ES-I3 (cell line): ENCODE results near the gene DENND4A.

Source experiments
- H3K36me3 ChIP-seq: 2 replicates; pipeline ENCODE4 v1.6.1; 2013; ENCODE audit warnings: mild to moderate bottlenecking, low read length, control low read depth, moderate library complexity; ENCODE audit not compliant: insufficient read depth
- H3K4me1 ChIP-seq: 2 replicates; pipeline ENCODE4 v1.6.1; 2013; ENCODE audit warnings: mild to moderate bottlenecking, control low read depth, low read length; ENCODE audit not compliant: insufficient read depth
- H3K9ac ChIP-seq: 2 replicates; pipeline ENCODE4 v1.6.1; 2013; ENCODE audit warnings: low read depth, mild to moderate bottlenecking, low read length, moderate library complexity
- H3K9me3 ChIP-seq: 2 replicates; pipeline ENCODE4 v1.6.1; 2013; ENCODE audit warnings: mild to moderate bottlenecking, low read length, moderate library complexity; ENCODE audit not compliant: control insufficient read depth, insufficient read depth

Gene DENND4A

DNA sequence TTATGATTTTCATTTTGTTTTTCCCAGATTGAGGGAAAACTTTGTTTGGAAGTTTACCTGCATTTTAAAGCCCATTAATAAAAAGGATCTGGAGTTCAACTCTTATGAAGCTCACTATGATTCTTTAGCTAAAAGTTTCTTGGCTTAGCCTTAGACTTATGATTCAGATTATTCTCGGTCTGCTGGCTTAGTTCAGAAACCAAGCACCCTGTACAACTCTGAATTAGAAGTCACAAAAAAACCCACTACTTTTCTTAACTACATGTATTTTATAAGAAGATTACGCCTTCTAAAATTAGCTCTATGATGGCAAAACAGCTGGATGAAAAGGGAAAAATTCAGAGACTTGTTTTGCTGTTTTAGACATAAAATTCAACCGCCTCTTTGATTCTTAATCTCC lies 14.3 kb upstream of the DENND4A start:
- no peaks in the 10 kb centered on the region for H3K9me3 ChIP-seq
- H3K9ac ChIP-seq, result no peak overlapping the region
- H3K4me1 ChIP-seq, result peaks cover 3% of the 10 kb centered on the region
- H3K36me3 ChIP-seq, result no peaks in the 10 kb centered on the region

DNA sequence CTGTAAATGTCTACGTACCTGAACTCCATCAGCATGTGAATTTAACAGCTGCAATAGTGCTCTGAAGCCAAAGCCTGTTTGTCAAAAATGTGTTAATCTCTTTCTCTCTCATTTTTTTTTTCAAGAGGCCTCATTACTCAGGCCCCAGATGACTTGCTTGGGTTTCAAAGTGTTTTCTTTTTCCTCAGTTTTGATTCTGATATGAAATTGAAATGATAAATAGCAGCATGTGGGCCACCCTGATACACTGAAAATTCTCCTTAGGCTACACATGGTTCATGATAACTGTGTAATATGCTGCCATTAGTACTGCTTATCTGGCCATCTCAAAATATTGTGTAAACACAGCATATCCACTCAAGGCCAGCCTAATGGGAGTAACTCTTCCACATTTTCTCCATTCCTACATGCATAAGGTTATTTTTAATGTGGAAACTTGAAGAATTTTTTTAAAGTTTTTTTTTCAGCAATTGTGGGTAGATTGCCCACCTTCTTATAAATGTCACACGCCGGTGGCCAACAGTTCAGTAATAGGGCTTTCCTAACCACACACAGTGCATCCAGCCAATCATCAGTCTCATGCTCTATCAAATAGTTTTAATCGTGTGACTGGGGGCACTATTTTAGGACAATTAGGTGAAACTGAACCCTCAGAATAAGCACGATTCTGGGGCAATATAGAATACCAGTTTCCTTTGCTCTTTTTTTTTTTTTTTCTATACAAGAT lies 13.1 kb upstream of the DENND4A start:
- no peaks in the 10 kb centered on the region for H3K9me3 ChIP-seq
- H3K9ac ChIP-seq, result no peak overlapping the region
- no peaks in the 10 kb centered on the region for H3K36me3 ChIP-seq
- peaks cover 6% of the 10 kb centered on the region for H3K4me1 ChIP-seq

DNA sequence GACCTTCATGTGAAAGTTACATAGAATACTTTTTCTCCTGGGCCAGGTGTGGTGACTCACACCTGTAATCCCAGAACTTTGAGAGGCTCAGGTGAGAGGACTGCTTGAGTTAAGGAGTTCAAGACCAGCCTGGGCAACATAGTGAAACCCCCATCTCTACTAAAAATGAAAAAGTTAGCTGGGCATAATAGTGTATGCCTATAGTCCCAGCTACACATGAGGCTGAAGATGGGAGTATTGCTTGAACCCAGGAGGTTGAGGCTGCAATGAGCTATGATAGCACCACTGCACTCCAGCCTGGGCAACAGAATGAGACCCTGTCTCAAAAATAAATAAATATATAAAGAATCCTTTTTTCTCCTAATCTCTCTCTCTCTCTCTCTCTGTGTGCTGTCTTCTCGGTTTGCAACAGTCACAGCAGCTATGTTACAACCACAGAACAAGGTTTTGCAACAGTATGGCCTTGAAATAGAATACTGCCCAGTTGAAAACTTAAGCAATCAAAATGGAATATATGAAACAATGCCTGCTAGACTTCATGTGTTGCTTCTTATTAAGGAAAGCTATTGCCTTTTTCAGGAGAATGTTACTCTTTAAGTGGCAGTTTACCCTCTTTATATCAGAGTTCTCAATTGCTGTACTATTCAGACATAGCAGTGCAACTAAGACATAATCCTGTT lies 12.3 kb upstream of the DENND4A start:
- H3K4me1 ChIP-seq, result peaks cover 6% of the 10 kb centered on the region
- no peaks in the 10 kb centered on the region for H3K9me3 ChIP-seq
- no peak overlapping the region for H3K9ac ChIP-seq
- H3K36me3 ChIP-seq, result no peaks in the 10 kb centered on the region

DNA sequence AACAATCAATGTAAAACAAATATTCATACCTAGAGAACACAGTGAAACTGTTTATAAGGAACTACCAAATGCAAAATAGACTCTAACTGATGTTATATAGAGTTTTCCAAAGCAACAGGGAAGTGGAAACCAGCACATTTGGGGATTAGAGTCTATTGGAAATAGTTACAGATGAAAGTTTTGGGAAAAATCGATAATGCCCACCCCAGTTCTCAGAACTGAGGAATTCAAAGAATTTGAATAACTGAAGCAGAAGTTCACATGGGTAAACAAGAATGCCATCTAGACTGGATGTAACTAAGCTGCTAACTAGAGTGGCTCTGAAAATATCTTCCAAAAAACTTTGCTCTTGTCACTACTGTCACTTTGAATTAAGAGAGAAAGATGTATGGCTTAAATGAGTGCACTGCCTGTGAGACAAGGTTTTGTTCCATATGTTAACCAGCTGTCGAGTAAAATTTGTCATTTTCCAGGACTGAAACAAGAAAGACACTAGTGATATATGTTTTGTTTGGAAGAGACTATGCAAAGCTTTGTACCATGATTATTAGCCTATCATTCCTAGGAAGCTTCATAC lies 9.2 kb upstream of the DENND4A start:
- H3K9me3 ChIP-seq, result no peaks in the 10 kb centered on the region
- no peaks in the 10 kb centered on the region for H3K36me3 ChIP-seq
- H3K4me1 ChIP-seq, result peaks cover 13% of the 10 kb centered on the region
- H3K9ac ChIP-seq, result no peak overlapping the region

DNA sequence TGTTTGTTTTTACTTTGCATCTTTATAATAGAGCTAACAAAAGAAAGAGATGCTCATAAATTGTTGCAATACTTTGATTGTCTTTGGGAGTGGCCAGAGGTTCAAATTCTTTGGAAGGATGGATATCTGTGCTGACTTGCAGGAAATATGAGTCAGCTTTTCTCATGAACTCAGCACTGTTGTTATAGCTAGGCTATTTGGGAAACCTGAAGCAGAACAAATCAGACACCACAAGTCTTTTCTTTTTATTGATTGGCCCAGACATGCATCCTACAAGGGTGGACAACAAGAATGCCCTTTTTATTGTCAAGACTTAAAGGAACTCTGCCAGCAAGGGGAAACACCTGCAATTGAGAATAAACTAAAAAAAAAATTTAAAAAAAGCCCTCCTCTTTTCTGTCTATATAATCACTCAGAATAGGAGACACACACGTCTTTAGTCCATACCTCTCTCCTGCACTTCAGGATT lies 4.6 kb upstream of the DENND4A start:
- no peaks in the 10 kb centered on the region for H3K9me3 ChIP-seq
- H3K9ac ChIP-seq, result no peak overlapping the region
- no peaks in the 10 kb centered on the region for H3K36me3 ChIP-seq
- H3K4me1 ChIP-seq, result peaks cover 17% of the 10 kb centered on the region

DNA sequence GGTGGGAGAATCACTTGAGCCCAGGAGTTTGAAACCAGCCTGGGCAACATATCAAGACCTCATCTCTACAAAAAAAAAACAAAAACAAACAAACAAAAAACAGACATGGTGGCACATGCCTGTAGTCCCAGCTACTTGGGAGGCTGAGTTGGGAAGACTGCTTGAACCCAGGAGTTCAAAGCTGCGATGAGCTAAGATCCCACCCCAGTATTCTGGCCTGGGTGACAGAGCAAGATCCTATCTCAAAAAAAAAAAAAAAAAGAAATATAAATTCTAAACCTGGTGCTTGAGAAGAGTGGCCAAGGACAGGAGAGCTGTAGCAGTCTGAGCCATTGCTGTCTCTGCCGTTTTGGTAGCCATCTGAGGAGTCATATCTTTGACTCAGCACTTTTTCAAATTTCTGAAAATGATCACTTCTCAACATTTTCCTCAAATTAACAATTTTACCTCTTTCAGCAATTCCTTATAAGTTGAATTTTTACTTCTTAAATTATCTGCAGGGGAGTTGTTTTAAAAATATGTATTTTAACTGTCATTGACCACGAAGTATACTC lies 3.6 kb upstream of the DENND4A start:
- Histone ChIP-seq H3K36me3 (no peaks in the 10 kb centered on the region), H3K9me3 (no peaks in the 10 kb centered on the region), H3K9ac (no peak overlapping the region), H3K4me1 (peaks cover 11% of the 10 kb centered on the region; the same call in 1 of the 2 replicates)

DNA sequence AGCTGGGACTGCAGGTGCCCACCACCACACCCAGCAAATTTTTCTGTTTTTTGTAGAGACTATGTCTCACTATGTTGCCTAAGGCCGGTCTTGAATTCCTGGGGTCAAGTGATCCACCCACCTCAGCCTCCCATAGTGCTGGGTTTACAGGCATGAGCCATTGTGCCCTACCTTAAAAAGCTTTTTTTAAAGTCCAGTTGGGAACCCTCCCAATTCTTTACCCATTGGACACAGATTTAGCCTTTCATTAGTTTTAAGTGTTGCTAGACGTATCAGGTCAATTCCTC lies 1.7 kb upstream of the DENND4A start:
- Histone ChIP-seq H3K9me3 (no peaks in the 10 kb centered on the region), H3K4me1 (peaks cover 11% of the 10 kb centered on the region; the same call in 1 of the 2 replicates), H3K36me3 (no peaks in the 10 kb centered on the region), H3K9ac (no peak overlapping the region)

DNA sequence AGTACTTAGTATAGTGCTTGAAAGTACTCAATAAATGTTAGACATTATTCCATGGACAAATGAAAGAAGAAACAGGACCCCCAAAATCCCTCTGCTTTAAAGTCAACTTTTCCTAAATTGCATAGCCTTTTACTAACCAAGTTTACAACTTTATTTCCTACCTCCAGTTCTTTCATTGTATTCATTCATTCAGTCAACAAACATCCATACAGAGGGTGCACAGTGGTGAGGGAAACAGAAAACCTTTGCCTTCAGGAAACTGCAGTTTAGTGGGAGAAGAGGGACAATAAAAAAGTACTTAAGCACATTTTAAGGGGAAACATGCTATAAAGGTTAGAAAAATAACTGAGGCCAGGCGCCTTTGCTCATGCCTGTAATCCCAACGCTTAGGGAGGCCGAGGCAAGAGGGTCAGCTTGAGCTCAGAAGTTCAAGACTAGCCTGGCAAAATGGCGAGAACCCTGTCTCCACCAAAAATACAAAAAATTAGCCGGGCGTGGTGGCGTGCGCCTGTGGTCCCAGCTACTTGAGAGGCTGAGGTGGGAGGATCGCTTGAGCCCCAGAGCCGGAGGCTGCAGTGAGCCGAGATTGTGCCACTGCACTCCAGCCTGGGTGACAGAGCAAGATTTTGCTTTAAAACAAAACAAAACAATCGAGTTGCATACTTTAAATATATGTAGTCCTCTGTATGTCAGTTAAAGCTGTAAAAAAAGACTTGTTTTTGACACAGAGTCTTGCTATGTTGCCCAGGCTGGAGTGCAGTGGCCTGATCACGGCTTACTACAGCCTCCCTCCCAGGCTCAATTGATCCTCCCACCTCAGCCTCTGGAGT lies 1.1 kb upstream of the DENND4A start:
- Histone ChIP-seq H3K36me3 (no peaks in the 10 kb centered on the region), H3K9ac (peak overlapping the region; percentile 77; the same call in 1 of the 2 replicates), H3K4me1 (peaks cover 11% of the 10 kb centered on the region; the same call in 1 of the 2 replicates), H3K9me3 (no peaks in the 10 kb centered on the region)

DNA sequence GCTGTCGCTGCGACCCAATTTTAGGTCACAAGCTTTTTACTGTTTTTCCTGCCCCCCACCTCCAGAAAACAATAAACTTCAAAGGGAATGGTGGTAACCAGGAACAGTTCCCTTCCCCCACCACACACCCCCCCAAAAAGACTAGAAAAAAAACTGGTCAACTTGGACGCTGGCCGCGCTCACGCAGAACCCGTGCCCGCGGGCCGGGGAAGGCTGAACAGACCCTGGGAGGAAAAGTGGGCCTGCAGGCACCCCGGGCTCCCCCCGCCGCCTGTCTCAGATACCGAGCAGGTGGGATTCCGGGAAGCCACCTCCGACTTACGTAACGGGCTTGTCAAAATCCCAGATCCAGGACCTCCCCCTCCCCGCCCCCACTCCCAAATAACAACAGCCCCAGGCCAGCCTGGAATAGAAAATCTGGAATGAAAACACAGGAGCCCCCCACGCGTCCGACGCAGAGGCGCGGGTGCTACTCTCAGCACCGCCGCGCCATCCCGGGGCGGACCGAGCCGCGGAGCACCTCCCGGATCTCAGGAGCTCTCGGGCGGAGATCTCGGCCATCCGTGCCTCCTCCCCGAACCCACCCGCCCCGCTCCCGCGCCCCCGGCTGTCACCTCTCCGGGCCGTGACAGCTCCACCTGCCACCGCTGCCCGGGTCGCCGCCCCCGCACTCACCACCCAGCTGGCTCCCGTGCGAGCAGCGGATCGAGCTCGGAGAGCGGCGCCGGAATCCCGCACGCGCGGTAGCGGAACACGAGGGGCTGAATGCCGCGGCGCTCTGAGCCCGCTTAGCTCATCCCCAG lies 557 bp downstream of the DENND4A start:
- Histone ChIP-seq H3K9me3 (no peaks in the 10 kb centered on the region), H3K36me3 (no peaks in the 10 kb centered on the region), H3K9ac (peak overlapping the region; percentile 75; the same call in 1 of the 2 replicates), H3K4me1 (peaks cover 7% of the 10 kb centered on the region; the same call in 1 of the 2 replicates)

DNA sequence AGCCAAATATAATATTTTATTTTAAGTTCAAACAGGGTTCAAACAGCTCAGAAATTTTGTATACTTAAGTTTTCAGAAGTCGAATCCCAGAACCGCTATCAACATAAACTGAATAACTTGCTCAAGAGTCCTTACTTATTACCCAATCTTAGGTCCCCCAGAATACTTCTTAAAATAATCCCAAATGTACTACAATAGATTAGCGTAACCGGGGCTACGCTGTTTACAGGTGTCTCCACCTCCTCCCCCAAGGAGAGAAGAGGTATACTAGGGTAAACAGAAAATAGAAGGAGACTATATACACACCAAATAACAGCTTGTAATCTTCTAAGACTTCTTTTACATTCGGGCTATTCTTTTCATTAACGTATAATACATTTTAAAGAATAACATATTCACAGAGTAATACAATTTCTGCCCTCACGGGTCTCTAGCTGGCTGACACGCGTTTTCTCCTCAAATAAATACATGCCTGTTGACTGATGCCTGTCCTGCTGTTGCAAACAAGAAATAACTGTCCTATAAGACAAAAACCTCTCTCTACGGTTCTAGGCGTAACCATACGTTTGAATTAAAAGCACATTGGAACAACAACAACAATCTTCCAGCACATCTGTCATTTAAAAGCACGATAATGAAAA lies 1.3 kb downstream of the DENND4A start:
- Histone ChIP-seq H3K4me1 (no peaks in the 10 kb centered on the region), H3K9me3 (no peaks in the 10 kb centered on the region), H3K9ac (peak overlapping the region; percentile 75; the same call in 1 of the 2 replicates), H3K36me3 (no peaks in the 10 kb centered on the region)

DNA sequence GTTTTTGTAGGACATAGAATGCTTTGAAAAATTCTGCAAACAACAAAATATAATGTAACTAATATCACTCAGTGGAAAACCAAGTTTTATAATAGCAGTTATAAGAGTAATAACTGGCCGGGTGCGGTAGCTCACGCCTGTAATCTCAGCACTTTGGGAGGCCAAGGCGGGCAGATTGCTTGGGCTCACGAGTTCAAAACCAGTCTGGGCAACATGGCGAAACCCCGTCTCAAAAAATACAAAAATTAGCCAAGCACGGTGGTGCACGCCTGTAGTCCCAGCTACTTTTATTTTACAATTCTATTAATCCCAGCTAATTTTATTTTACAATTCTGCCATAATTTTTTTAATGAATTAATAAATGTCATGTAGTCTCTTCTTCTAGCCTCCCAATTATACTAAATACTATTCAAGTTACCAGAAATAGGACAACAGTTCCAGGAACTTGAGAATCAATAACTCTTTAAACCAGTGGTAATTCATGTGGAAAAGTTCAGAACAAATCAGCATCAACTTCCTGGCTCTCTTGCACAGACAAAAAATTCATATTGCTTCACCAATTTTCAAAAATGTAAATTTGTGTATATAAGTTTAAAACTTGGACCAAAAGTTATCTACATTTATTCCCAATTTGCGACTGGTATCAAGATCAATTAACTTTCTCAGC lies 2.2 kb downstream of the DENND4A start:
- H3K9ac ChIP-seq, result no peak overlapping the region
- H3K4me1 ChIP-seq, result no peaks in the 10 kb centered on the region

DNA sequence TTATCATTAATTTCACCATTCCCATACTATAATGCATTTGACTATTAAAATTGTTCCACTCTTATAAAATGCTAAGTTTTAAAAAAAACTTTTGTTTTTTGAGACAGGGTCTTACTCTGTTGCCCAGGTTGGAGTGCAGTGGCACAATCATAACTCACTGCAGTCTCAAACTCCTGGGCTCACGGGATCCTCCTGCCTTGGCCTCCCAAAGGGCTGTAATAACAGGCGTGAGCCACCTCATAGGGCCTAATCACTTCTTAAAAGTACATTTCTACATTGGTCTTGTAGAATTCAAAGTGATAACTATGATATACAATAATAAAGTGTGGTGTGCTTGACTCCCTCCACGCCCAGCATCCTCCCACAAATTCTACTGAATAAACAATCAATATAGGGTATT lies 3.0 kb downstream of the DENND4A start:
- Histone ChIP-seq H3K36me3 (no peaks in the 10 kb centered on the region), H3K9ac (no peak overlapping the region), H3K4me1 (no peaks in the 10 kb centered on the region)

More for the DNA sequence above, 2.2 kb downstream of the DENND4A start:
- H3K9me3 ChIP-seq, result no peaks in the 10 kb centered on the region
- H3K36me3 ChIP-seq, result no peaks in the 10 kb centered on the region

DNA sequence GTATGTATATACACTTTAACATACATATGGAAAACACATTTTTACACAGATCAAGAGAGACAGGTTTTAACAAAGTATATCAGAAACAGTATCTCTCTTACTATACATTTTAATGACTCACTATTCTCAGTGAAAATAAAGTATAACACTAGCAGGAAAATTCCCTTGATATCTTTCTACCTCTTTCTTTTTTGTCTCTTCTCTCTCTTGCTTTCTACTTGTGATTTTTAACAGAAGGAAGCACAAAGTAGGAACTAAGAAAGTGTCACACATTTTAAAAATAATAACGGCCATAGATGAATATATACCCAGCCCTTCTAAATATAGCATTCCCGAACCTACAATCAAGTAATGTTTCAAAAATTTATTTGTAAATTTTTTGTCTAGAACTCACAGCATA lies 4.8 kb downstream of the DENND4A start:
- H3K4me1 ChIP-seq, result no peaks in the 10 kb centered on the region
- H3K9me3 ChIP-seq, result no peaks in the 10 kb centered on the region
- no peak overlapping the region for H3K9ac ChIP-seq

More for the DNA sequence above, 3.0 kb downstream of the DENND4A start:
- H3K9me3 ChIP-seq, result no peaks in the 10 kb centered on the region

More for the DNA sequence above, 4.8 kb downstream of the DENND4A start:
- H3K36me3 ChIP-seq, result no peaks in the 10 kb centered on the region
